ENCODE measurements around the gene BHLHE23. TPM values are rescaled to one million over a fixed set of nuclear protein-coding genes. Genes with fewer than 3 reads are reported as not detected.

BHLHE23 gene
- total RNA-seq (2022; extraction: Qiagen RNA extraction): 0.12 TPM in 1 of 5 replicates, not detected in the others

DNA sequence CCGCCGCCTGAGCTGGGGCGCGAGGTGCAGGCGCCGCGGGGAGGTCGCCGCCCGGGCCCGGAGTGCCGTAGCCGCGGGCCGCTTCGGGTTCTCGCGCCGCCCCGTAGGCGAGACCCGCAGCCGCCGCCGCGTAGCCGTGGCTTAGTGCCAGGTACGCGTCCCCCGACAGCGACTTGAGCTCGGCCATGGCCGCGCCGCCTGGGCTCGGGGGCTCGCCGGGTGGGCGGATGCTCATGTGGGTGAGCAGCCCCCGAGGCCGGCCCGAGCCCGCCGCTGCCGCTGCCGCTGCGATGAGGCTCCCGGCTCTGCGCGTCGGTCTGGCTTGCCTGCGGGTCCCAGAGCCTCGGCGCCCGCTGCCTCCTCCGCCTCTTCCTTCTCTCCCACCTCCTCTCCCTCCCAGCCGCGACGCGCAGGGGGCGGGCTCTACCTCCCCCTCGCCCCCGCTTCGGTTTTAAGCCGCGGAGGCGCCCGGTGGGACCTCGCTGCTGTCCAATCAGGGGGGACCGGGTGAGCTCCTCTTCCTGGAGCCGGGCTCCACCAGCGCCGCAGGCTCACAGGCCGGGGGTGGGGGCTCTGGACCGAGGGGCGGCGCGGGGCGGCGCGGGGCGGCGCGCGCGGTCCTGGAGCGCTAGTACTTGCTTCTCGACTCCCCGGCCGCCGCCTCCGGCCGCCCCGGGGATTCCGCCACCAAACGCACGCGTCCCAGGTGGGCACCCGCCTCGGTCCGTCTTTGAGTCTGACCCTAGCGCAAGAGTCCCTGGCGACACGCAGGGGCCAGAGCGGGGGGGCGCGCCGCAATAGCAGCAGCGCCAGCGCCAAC is at the start of gene BHLHE23:
Gene BHLHE23, minus strand, starts transcription at position 425 of the 820 bp plus-strand sequence. Its CDS starts 190 bp downstream, at position 235.

Other genes with a start within 250 kb of the BHLHE23 start
- gene MRGBP, start 210.5 kb downstream of the BHLHE23 start, total RNA-seq (2022; extraction: Qiagen RNA extraction): 19.6 to 22.7 TPM (median 22.3 TPM) in 5 replicates
- 37.7 to 49.8 TPM (median 42.9 TPM) in 5 replicates for gene OGFR, start 202.1 kb downstream of the BHLHE23 start, total RNA-seq (2022; extraction: Qiagen RNA extraction)
- gene COL9A3, start 189.9 kb downstream of the BHLHE23 start, total RNA-seq (2022; extraction: Qiagen RNA extraction): 0.41 to 0.74 TPM (median 0.60 TPM) in 5 replicates
- 3.6 to 4.3 TPM (median 3.8 TPM) in 5 replicates for gene TCFL5, start 145.1 kb downstream of the BHLHE23 start, total RNA-seq (2022; extraction: Qiagen RNA extraction)
- gene DIDO1, start 80.5 kb downstream of the BHLHE23 start, total RNA-seq (2022; extraction: Qiagen RNA extraction): 18.1 to 30.1 TPM (median 26.9 TPM) in 5 replicates
- gene GID8, start 68.8 kb downstream of the BHLHE23 start, total RNA-seq (2022; extraction: Qiagen RNA extraction): 20.6 to 25.0 TPM (median 22.6 TPM) in 5 replicates
- gene SLC17A9, start 54.3 kb downstream of the BHLHE23 start, total RNA-seq (2022; extraction: Qiagen RNA extraction): 0.04 to 0.18 TPM (median 0.08 TPM) in 5 replicates
- gene YTHDF1, start 209.2 kb upstream of the BHLHE23 start, total RNA-seq (2022; extraction: Qiagen RNA extraction): 42.6 to 58.1 TPM (median 56.2 TPM) in 5 replicates
- 1.3 to 2.4 TPM (median 1.8 TPM) in 5 replicates for gene BIRC7, start 228.9 kb upstream of the BHLHE23 start, total RNA-seq (2022; extraction: Qiagen RNA extraction)
- gene NKAIN4, start 247.5 kb upstream of the BHLHE23 start, total RNA-seq (2022; extraction: Qiagen RNA extraction): 3.7 to 6.3 TPM (median 4.4 TPM) in 5 replicates

Data from A549 treated with dexamethasone at 1 μM for 4 hours (cell line).